Measurements from ENCODE around the gene AAMP. TPM values are rescaled to one million over a fixed set of nuclear protein-coding genes. Genes with fewer than 3 reads are reported as not detected.

AAMP gene
- polyA plus RNA-seq, 1 donor from 2014 or later: 249 TPM

GRCh38 chr2:218260166-218260565 lies 9.8 kb downstream of the AAMP start:
- Histone ChIP-seq H3K4me3 (ENCODE audit: low read length) (no peak overlapping the region), H4K20me1 (ENCODE audit: insufficient read depth) (no peaks in the 10 kb centered on the region), H2AFZ (ENCODE audit: low read depth, low read length) (no peak overlapping the region), H3K9me2 (ENCODE audit: insufficient read depth, low read length) (no peaks in the 10 kb centered on the region), H3F3A (ENCODE audit: insufficient read depth, low read length, poor library complexity, severe bottlenecking) (no peaks in the 10 kb centered on the region), H3K27ac (ENCODE audit: low read length) (no peak overlapping the region), H3K9ac (ENCODE audit: low read length) (no peak overlapping the region), H3K79me2 (replicated peaks; ENCODE audit: insufficient read depth, low read length) (no peaks in the 10 kb centered on the region), H3K4me2 (ENCODE audit: low read length) (no peak overlapping the region), H3K36me3 (ENCODE audit: insufficient read depth, low read length) (peaks cover 3% of the 10 kb centered on the region), H3K27me3 (ENCODE audit: insufficient read depth, low read depth, low read length) (no peaks in the 10 kb centered on the region), H3K9me3 (ENCODE audit: low read length) (no peaks in the 10 kb centered on the region)
- no peak for TF ChIP-seq CTCF (IDR thresholded peaks at IDR 0.05; ENCODE audit: poor library complexity, severe bottlenecking)
- TF ChIP-seq TAF1 (IDR thresholded peaks at IDR 0.05; ENCODE audit: low read depth): no peak
- no peak for TF ChIP-seq EZH2 (IDR thresholded peaks at IDR 0.05; ENCODE audit: borderline replicate concordance, insufficient read depth, low read length, poor library complexity, severe bottlenecking)
- no peak for TF ChIP-seq SMC3 (conservative IDR thresholded peaks at IDR 0.05; ENCODE audit: poor library complexity)
- TF ChIP-seq EP300 (conservative IDR thresholded peaks at IDR 0.05; ENCODE audit: poor library complexity, severe bottlenecking): no peak
- no peak for TF ChIP-seq REST (IDR thresholded peaks at IDR 0.05; ENCODE audit: borderline replicate concordance)

- Histone ChIP-seq H3K36me3 (ENCODE audit: insufficient read depth, low read length) (peaks cover 10% of the 10 kb centered on the region), H3K9me2 (ENCODE audit: insufficient read depth, low read length) (no peaks in the 10 kb centered on the region), H3K27ac (ENCODE audit: low read length) (no peak overlapping the region), H3K9me3 (ENCODE audit: low read length) (no peaks in the 10 kb centered on the region), H3K79me2 (replicated peaks; ENCODE audit: insufficient read depth, low read length) (no peaks in the 10 kb centered on the region), H3K4me2 (ENCODE audit: low read length) (no peak overlapping the region), H3K4me3 (ENCODE audit: low read length) (no peak overlapping the region), H3K27me3 (ENCODE audit: insufficient read depth, low read depth, low read length) (no peaks in the 10 kb centered on the region), H2AFZ (ENCODE audit: low read depth, low read length) (no peak overlapping the region), H3K9ac (ENCODE audit: low read length) (no peak overlapping the region), H4K20me1 (ENCODE audit: insufficient read depth) (no peaks in the 10 kb centered on the region), H3F3A (ENCODE audit: insufficient read depth, low read length, poor library complexity, severe bottlenecking) (no peaks in the 10 kb centered on the region)
- TF ChIP-seq POLR2AphosphoS5 (IDR thresholded peaks at IDR 0.05) (no peak), EP300 (conservative IDR thresholded peaks at IDR 0.05; ENCODE audit: poor library complexity, severe bottlenecking) (no peak), MXI1 (conservative IDR thresholded peaks at IDR 0.05; ENCODE audit: poor library complexity, severe bottlenecking) (no peak), EZH2 (IDR thresholded peaks at IDR 0.05; ENCODE audit: borderline replicate concordance, insufficient read depth, low read length, poor library complexity, severe bottlenecking) (no peak), SMC3 (conservative IDR thresholded peaks at IDR 0.05; ENCODE audit: poor library complexity) (no peak), CTCF (IDR thresholded peaks at IDR 0.05; ENCODE audit: poor library complexity, severe bottlenecking) (no peak), TAF1 (IDR thresholded peaks at IDR 0.05; ENCODE audit: low read depth) (no peak), RAD21 (conservative IDR thresholded peaks at IDR 0.05) (no peak), REST (IDR thresholded peaks at IDR 0.05; ENCODE audit: borderline replicate concordance) (no peak)
Observed at GRCh38 chr2:218259099-218259961, 10.6 kb downstream of the AAMP start.
